ENCODE measurements around the gene FASTK.

The FASTK gene

GRCh38 chr7:151118108-151119054 lies 37.8 kb upstream of the FASTK start:
- no peak for DNase-seq (ENCODE audit: low spot score)

- DNase-seq (ENCODE audit: low spot score): no peak
Observed at GRCh38 chr7:151117565-151117964, 37.0 kb upstream of the FASTK start.

- no peak for DNase-seq (ENCODE audit: low spot score)
Observed at GRCh38 chr7:151116603-151117440, 36.2 kb upstream of the FASTK start.

GRCh38 chr7:151115836-151116418 lies 35.3 kb upstream of the FASTK start:
- no peak for DNase-seq (ENCODE audit: low spot score)

- no peak for DNase-seq (ENCODE audit: low spot score)
Observed at GRCh38 chr7:151115121-151115835, 34.7 kb upstream of the FASTK start.

- DNase-seq (ENCODE audit: low spot score): no peak
Observed at GRCh38 chr7:151114151-151115090, 33.8 kb upstream of the FASTK start.

- DNase-seq (ENCODE audit: low spot score): no peak
Observed at GRCh38 chr7:151113344-151114150, 32.9 kb upstream of the FASTK start.

GRCh38 chr7:151110941-151111645 lies 30.5 kb upstream of the FASTK start:
- peak; percentile 47 for DNase-seq (ENCODE audit: low spot score)

GRCh38 chr7:151110236-151110940 lies 29.8 kb upstream of the FASTK start:
- DNase-seq (ENCODE audit: low spot score): no peak

GRCh38 chr7:151109094-151110048 lies 28.8 kb upstream of the FASTK start:
- no peak for DNase-seq (ENCODE audit: low spot score)

- no peak for DNase-seq (ENCODE audit: low spot score)
Observed at GRCh38 chr7:151107882-151108281, 27.3 kb upstream of the FASTK start.

GRCh38 chr7:151104411-151105235 lies 24.0 kb upstream of the FASTK start:
- no peak for DNase-seq (ENCODE audit: low spot score)

- DNase-seq (ENCODE audit: low spot score): no peak
Observed at GRCh38 chr7:151103973-151104372, 23.4 kb upstream of the FASTK start.

- no peak for DNase-seq (ENCODE audit: low spot score)
Observed at GRCh38 chr7:151102991-151103390, 22.4 kb upstream of the FASTK start.

GRCh38 chr7:151101621-151102396 lies 21.2 kb upstream of the FASTK start:
- no peak for DNase-seq (ENCODE audit: low spot score)

GRCh38 chr7:151100921-151101320 lies 20.3 kb upstream of the FASTK start:
- DNase-seq (ENCODE audit: low spot score): no peak

Measured in COLO829 (cell line).